ENCODE results near the gene SMG5. TPM values are rescaled to one million over a fixed set of nuclear protein-coding genes. Genes with fewer than 3 reads are reported as not detected.

The SMG5 gene
- total RNA-seq, 4 donors from 2014 or later: 33.6 to 60.9 (median 48.3) TPM

- TF ChIP-seq CTCF (IDR thresholded peaks at IDR 0.05) (no peak), POLR2A (IDR thresholded peaks at IDR 0.05) (no peak)
- Histone ChIP-seq H3K36me3 (peaks cover 27 to 40% (median 33%) of the 10 kb centered on the region in 3 donors), H3K27ac (peak within 1 kb of the TSS in 2 of 4 donors; percentile 5 to 28), H3K4me1 (peaks cover 20 to 50% (median 30%) of the 10 kb centered on the region in 3 donors), H3K27me3 (peaks cover 0 to 21% (median 0%) of the 10 kb centered on the region in 4 donors), H3K4me3 (no peak within 1 kb of the TSS), H3K9me3 (no peaks in the 10 kb centered on the region)
- intact Hi-C loops (cut with DNase I): no loop called here
- 32 to 42% methylated on average over 3 to 4 of the region's 16 CpGs for WGBS, 2 donors
- DNase-seq: no peak
Measured at GRCh38 chr1:156247460-156248322, 34.9 kb downstream of the SMG5 start, which contains the start of gene PAQR6. Gene PAQR6, minus strand, starts transcription at chr1:156248056. Its CDS starts 1,325 bp downstream, at chr1:156246731.

- 24 to 33% methylated on average over 2 to 7 of the region's 16 CpGs for WGBS, 2 donors
- peaks cover 23 to 39% (median 26%) of the 10 kb centered on the region in 3 donors for H3K36me3 ChIP-seq
- peaks cover 20 to 46% (median 30%) of the 10 kb centered on the region in 3 donors for H3K4me1 ChIP-seq
- DNase-seq: no peak
- peaks cover 0 to 21% (median 0%) of the 10 kb centered on the region in 4 donors for H3K27me3 ChIP-seq
- intact Hi-C loops (cut with DNase I): no loop called here
- H3K9me3 ChIP-seq: no peaks in the 10 kb centered on the region
- peak overlapping the region in 1 of 4 donors; percentile 5 for H3K27ac ChIP-seq
- TF ChIP-seq CTCF (IDR thresholded peaks at IDR 0.05): peak in 1 of 6 experiments; percentile 6
- no peak for TF ChIP-seq POLR2A (IDR thresholded peaks at IDR 0.05)
- no peak overlapping the region for H3K4me3 ChIP-seq
Measured at GRCh38 chr1:156246781-156247459, 35.7 kb downstream of the SMG5 start.

GRCh38 chr1:156246241-156246780, 36.3 kb downstream of the SMG5 start:
- intact Hi-C loops (cut with DNase I): no loop called here
- Histone ChIP-seq H3K27ac (peak overlapping the region in 1 of 4 donors; percentile 5), H3K36me3 (peaks cover 17 to 39% (median 20%) of the 10 kb centered on the region in 3 donors), H3K9me3 (no peaks in the 10 kb centered on the region), H3K27me3 (peaks cover 0 to 21% (median 0%) of the 10 kb centered on the region in 4 donors), H3K4me3 (peak overlapping the region in 1 of 4 donors; percentile 62), H3K4me1 (peaks cover 20 to 46% (median 30%) of the 10 kb centered on the region in 3 donors)
- no peak for DNase-seq
- 58 to 63% methylated on average over 7 of the region's 10 CpGs for WGBS, 2 donors
- TF ChIP-seq POLR2A (IDR thresholded peaks at IDR 0.05) (no peak), CTCF (IDR thresholded peaks at IDR 0.05) (no peak)

GRCh38 chr1:156245451-156246232, 37.0 kb downstream of the SMG5 start:
- peaks cover 10 to 39% (median 13%) of the 10 kb centered on the region in 3 donors for H3K36me3 ChIP-seq
- WGBS, 2 donors: 0 to 18% methylated on average over 5 of the region's 69 CpGs
- TF ChIP-seq POLR2A (IDR thresholded peaks at IDR 0.05) (no peak), CTCF (IDR thresholded peaks at IDR 0.05) (no peak)
- H3K27me3 ChIP-seq: peaks cover 0 to 21% (median 0%) of the 10 kb centered on the region in 4 donors
- intact Hi-C loops (cut with DNase I): no loop called here
- no peak for DNase-seq
- no peaks in the 10 kb centered on the region for H3K9me3 ChIP-seq
- H3K4me3 ChIP-seq: peak overlapping the region in 3 of 4 donors; percentile 23 to 62 (median 41)
- peaks cover 20 to 47% (median 30%) of the 10 kb centered on the region in 3 donors for H3K4me1 ChIP-seq
- H3K27ac ChIP-seq: no peak overlapping the region
